Tibial nerve (tissue), 4 donors: ENCODE results near the gene PTGER4. TPM values are rescaled to one million over a fixed set of nuclear protein-coding genes. Genes with fewer than 3 reads are reported as not detected.

Experiments
- DNase-seq, 2 donors: peaks; one replicate each; pipeline ENCODE4 v3.0.0-alpha.2; 2019; ENCODE audit warnings: low spot score in 2 of 2
- H3K27ac ChIP-seq, 4 donors: fragments of 200-600 bp; sonication (generic) in 3 of 4; one replicate each; pipeline ENCODE4 v1.5.1; 2017 to 2019; ENCODE audit warnings: mild to moderate bottlenecking in 1 of 4
- H3K27me3 ChIP-seq, 2 donors: fragments of 200-600 bp; sonication (generic) in 1 of 2; one replicate each; pipeline versions ENCODE4 v1.5.1 to v1.6.0; 2017 to 2019
- H3K36me3 ChIP-seq, 3 donors: fragments of 200-600 bp; sonication (generic); one replicate each; pipeline ENCODE4 v1.5.1; 2018 to 2019
- H3K4me1 ChIP-seq, 4 donors: fragments of 200-600 bp; sonication (generic) in 3 of 4; one replicate each; pipeline ENCODE4 v1.5.1; 2017 to 2019
- H3K4me3 ChIP-seq, 4 donors: fragments of 200-600 bp; sonication (generic) in 3 of 4; one replicate each; pipeline ENCODE4 v1.5.1; 2017 to 2019; ENCODE audit warnings: mild to moderate bottlenecking in 1 of 4, moderate library complexity in 1 of 4
- H3K9me3 ChIP-seq, 4 donors: fragments of 200-600 bp; sonication (generic) in 3 of 4; one replicate each; pipeline ENCODE4 v1.5.1; 2017 to 2019
- CTCF ChIP-seq, 5 experiments: fragments of 200-600 bp in 3 of 5; fragments of 450-650 bp in 2 of 5; sonication (generic) in 3 of 5; IDR thresholded peaks; one replicate each; pipeline ENCODE4 v1.5.1; 2016 to 2019; ENCODE audit warnings: antibody characterized with exemption in 5 of 5, mild to moderate bottlenecking in 3 of 5, moderate library complexity in 2 of 5
- EP300 ChIP-seq, 2 donors: sonication (generic); formaldehyde crosslinking; IDR thresholded peaks; one replicate each; pipeline ENCODE4 v1.6.1; 2017; ENCODE audit warnings: antibody characterized with exemption in 2 of 2, mild to moderate bottlenecking in 1 of 2
- POLR2A ChIP-seq, 2 donors: fragments of 450-650 bp; IDR thresholded peaks; one replicate each; pipeline ENCODE4 v1.6.1; 2017; ENCODE audit warnings: antibody characterized with exemption in 2 of 2, mild to moderate bottlenecking in 2 of 2, moderate library complexity in 2 of 2
- WGBS, 2 donors: methylation state at CpG; one replicate each; pipeline ENCODE4 v1.1.5; 2018; 5-methylcytosine and 5-hydroxymethylcytosine counted together
- total RNA-seq, 4 donors: library from RNA; depleted of rRNA; stranded (reverse); fragments of >200 nt; gene quantifications; one replicate each; pipeline ENCODE4 v1.1.0, GENCODE V29; 2016

Gene PTGER4
- total RNA-seq, 4 donors from 2014 or later = 21.6 to 72.3 (median 57.0) TPM

GRCh38 chr5:40682154-40683017 lies 2.7 kb downstream of the PTGER4 start:
- Histone ChIP-seq H3K36me3 (no peaks in the 10 kb centered on the region), H3K4me3 (peak overlapping the region; percentile 61 to 81 (median 70)), H3K27ac (peak overlapping the region; percentile 23 to 93 (median 80)), H3K9me3 (no peaks in the 10 kb centered on the region), H3K4me1 (peaks cover 0 to 71% (median 7%) of the 10 kb centered on the region in 4 donors), H3K27me3 (no peaks in the 10 kb centered on the region)
- TF ChIP-seq POLR2A (IDR thresholded peaks at IDR 0.05) = no peak
- no peak for TF ChIP-seq CTCF (IDR thresholded peaks at IDR 0.05)
- peak in 1 of 2 donors; percentile 40 for TF ChIP-seq EP300 (IDR thresholded peaks at IDR 0.05)
- WGBS, 2 donors = 68 to 70% methylated on average over 16 of the region's 16 CpGs
- DNase-seq = no peak

GRCh38 chr5:40683305-40683704 lies 3.6 kb downstream of the PTGER4 start:
- Histone ChIP-seq H3K27me3 (no peaks in the 10 kb centered on the region), H3K4me1 (peaks cover 0 to 72% (median 6%) of the 10 kb centered on the region in 4 donors), H3K9me3 (no peaks in the 10 kb centered on the region), H3K4me3 (peak overlapping the region in 3 of 4 donors; percentile 61 to 81 (median 78)), H3K27ac (peak overlapping the region in 3 of 4 donors; percentile 76 to 93 (median 85)), H3K36me3 (no peaks in the 10 kb centered on the region)
- WGBS, 2 donors = 52 to 65% methylated on average over 1 of the region's 1 CpG
- no peak for TF ChIP-seq CTCF (IDR thresholded peaks at IDR 0.05)
- DNase-seq = no peak

GRCh38 chr5:40685193-40685592 lies 5.5 kb downstream of the PTGER4 start:
- H3K27ac ChIP-seq = peak overlapping the region in 3 of 4 donors; percentile 28 to 93 (median 76)

GRCh38 chr5:40685976-40686486 lies 6.3 kb downstream of the PTGER4 start:
- peak overlapping the region in 2 of 4 donors; percentile 34 to 42 for H3K27ac ChIP-seq
- 69 to 74% methylated on average over 1 of the region's 1 CpG for WGBS, 2 donors
- no peak overlapping the region for H3K4me3 ChIP-seq
- H3K9me3 ChIP-seq = no peaks in the 10 kb centered on the region
- H3K36me3 ChIP-seq = peaks cover 0 to 2% (median 0%) of the 10 kb centered on the region in 3 donors
- H3K27me3 ChIP-seq = no peaks in the 10 kb centered on the region
- peaks cover 0 to 72% (median 10%) of the 10 kb centered on the region in 4 donors for H3K4me1 ChIP-seq
- TF ChIP-seq EP300 (IDR thresholded peaks at IDR 0.05) (no peak), CTCF (IDR thresholded peaks at IDR 0.05) (no peak), POLR2A (IDR thresholded peaks at IDR 0.05) (no peak)
- no peak for DNase-seq

More at GRCh38 chr5:40685193-40685592, 5.5 kb downstream of the PTGER4 start:
- H3K4me1 ChIP-seq = peaks cover 0 to 79% (median 12%) of the 10 kb centered on the region in 4 donors
- DNase-seq = no peak
- no peaks in the 10 kb centered on the region for H3K27me3 ChIP-seq
- H3K9me3 ChIP-seq = no peaks in the 10 kb centered on the region
- no peaks in the 10 kb centered on the region for H3K36me3 ChIP-seq
- TF ChIP-seq POLR2A (IDR thresholded peaks at IDR 0.05) (no peak), CTCF (IDR thresholded peaks at IDR 0.05) (no peak), EP300 (IDR thresholded peaks at IDR 0.05) (no peak)
- H3K4me3 ChIP-seq = peak overlapping the region in 1 of 4 donors; percentile 3

GRCh38 chr5:40687321-40687720 lies 7.6 kb downstream of the PTGER4 start:
- no peaks in the 10 kb centered on the region for H3K27me3 ChIP-seq
- no peak for TF ChIP-seq CTCF (IDR thresholded peaks at IDR 0.05)
- no peak for TF ChIP-seq EP300 (IDR thresholded peaks at IDR 0.05)
- TF ChIP-seq POLR2A (IDR thresholded peaks at IDR 0.05) = no peak
- peaks cover 0 to 63% (median 10%) of the 10 kb centered on the region in 4 donors for H3K4me1 ChIP-seq
- DNase-seq = no peak
- peaks cover 0 to 15% (median 0%) of the 10 kb centered on the region in 3 donors for H3K36me3 ChIP-seq
- peak overlapping the region in 3 of 4 donors; percentile 17 to 67 (median 36) for H3K27ac ChIP-seq
- 77 to 79% methylated on average over 7 of the region's 7 CpGs for WGBS, 2 donors
- no peak overlapping the region for H3K4me3 ChIP-seq
- H3K9me3 ChIP-seq = no peaks in the 10 kb centered on the region
